Calu3 (cell line): ENCODE data around the gene CTNNBL1. TPM values are rescaled to one million over a fixed set of nuclear protein-coding genes. Genes with fewer than 3 reads are reported as not detected.
"Not testable (repeated sequence)": the region's sequence is repeated elsewhere in the genome, so short reads cannot be mapped to it uniquely, and the experiment has no call there.

Experiments used
- BruUV-seq: library from RNA; stranded (reverse); fragments of 400-500 nt; replicated peaks from 2 replicates; lab custom pipeline; 2021; lab: Mats Ljungman, UMichigan
- CTCF ChIA-PET: fragments of 300-600 bp; sonication (Branson Sonifier 250); formaldehyde crosslinking; loops from one replicate; lab custom pipeline; 2022; ENCODE audit warnings: antibody characterized with exemption; lab: Charles Lee
- DNase-seq: peaks from one replicate; pipeline ENCODE4 v3.0.0; 2022
- H3K27ac Mint-ChIP-seq: one replicate; pipeline ENCODE4 v1.8.0; 2022; ENCODE audit warnings: mixed read lengths; ENCODE audit not compliant: unreplicated experiment
- H3K27me3 Mint-ChIP-seq: one replicate; pipeline ENCODE4 v1.8.0; 2022; ENCODE audit warnings: mixed read lengths; ENCODE audit not compliant: unreplicated experiment
- H3K36me3 Mint-ChIP-seq: one replicate; pipeline ENCODE4 v1.8.0; 2022; ENCODE audit warnings: mild to moderate bottlenecking, moderate library complexity, mixed read lengths; ENCODE audit not compliant: insufficient read depth, unreplicated experiment
- H3K4me1 Mint-ChIP-seq: one replicate; pipeline ENCODE4 v1.8.0; 2022; ENCODE audit warnings: mild to moderate bottlenecking, low read depth, mixed read lengths; ENCODE audit not compliant: unreplicated experiment
- H3K4me3 Mint-ChIP-seq: one replicate; pipeline ENCODE4 v1.8.0; 2022; ENCODE audit warnings: mild to moderate bottlenecking, low read depth, moderate library complexity, mixed read lengths; ENCODE audit not compliant: unreplicated experiment
- H3K9me3 Mint-ChIP-seq: one replicate; pipeline ENCODE4 v1.8.0; 2022; ENCODE audit warnings: low read depth, mixed read lengths; ENCODE audit not compliant: unreplicated experiment
- intact Hi-C: fragments of 100-400 bp; cut with micrococcal nuclease; formaldehyde crosslinking; loops from one replicate; pipeline ENCODE4 v1.10.0; 2022; ENCODE audit not compliant: unreplicated experiment
- total RNA-seq: library from RNA; stranded (reverse); gene quantifications from 2 replicates; pipeline ENCODE4 v1.2.3, GENCODE V29; 2022
- TF ChIP-seq, protein P1 (sequence below): fragments of 200-600 bp; IDR thresholded peaks from one replicate; pipeline ENCODE4 v1.8.0; 2022; ENCODE audit warnings: antibody characterized with exemption; ENCODE audit not compliant: unreplicated experiment

Gene CTNNBL1
- total RNA-seq, 1 experiment from 2014 or later: 106 TPM

DNA sequence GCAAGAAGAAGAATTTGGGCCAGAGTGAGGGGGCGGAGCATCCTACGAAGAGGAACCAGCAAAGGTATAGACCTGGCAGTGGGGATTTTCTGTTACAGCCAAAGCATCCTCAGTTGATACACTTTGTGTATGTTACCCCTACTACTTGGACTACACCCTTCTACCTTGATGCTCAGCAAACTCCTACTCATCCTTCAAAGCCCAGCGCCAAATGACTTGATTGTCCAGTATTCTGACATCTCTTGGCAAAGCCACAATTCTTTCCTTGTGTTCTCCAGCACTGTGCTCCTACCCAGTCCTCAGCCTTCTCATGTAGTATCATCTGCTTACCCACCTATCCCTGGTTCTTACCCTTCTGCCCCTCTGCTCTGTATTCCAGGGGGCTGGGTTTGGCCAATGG lies 21.7 kb upstream of the CTNNBL1 start:
- intact Hi-C loops: no loop called here
- no peak overlapping the region for H3K4me3 Mint-ChIP-seq
- no TSS peak for BruUV-seq
- H3K9me3 Mint-ChIP-seq: no peaks in the 10 kb centered on the region
- H3K4me1 Mint-ChIP-seq: no peaks in the 10 kb centered on the region
- CTCF ChIA-PET: no interaction called here
- H3K27me3 Mint-ChIP-seq: peaks cover 95% of the 10 kb centered on the region
- TF ChIP-seq, protein P1, sequence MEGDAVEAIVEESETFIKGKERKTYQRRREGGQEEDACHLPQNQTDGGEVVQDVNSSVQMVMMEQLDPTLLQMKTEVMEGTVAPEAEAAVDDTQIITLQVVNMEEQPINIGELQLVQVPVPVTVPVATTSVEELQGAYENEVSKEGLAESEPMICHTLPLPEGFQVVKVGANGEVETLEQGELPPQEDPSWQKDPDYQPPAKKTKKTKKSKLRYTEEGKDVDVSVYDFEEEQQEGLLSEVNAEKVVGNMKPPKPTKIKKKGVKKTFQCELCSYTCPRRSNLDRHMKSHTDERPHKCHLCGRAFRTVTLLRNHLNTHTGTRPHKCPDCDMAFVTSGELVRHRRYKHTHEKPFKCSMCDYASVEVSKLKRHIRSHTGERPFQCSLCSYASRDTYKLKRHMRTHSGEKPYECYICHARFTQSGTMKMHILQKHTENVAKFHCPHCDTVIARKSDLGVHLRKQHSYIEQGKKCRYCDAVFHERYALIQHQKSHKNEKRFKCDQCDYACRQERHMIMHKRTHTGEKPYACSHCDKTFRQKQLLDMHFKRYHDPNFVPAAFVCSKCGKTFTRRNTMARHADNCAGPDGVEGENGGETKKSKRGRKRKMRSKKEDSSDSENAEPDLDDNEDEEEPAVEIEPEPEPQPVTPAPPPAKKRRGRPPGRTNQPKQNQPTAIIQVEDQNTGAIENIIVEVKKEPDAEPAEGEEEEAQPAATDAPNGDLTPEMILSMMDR: no peak
- no peak for DNase-seq
- no peak overlapping the region for H3K27ac Mint-ChIP-seq
- H3K36me3 Mint-ChIP-seq: no peaks in the 10 kb centered on the region

- Mint-ChIP-seq H3K9me3 (no peaks in the 10 kb centered on the region), H3K4me1 (peaks cover 5% of the 10 kb centered on the region), H3K27me3 (peaks cover 100% of the 10 kb centered on the region), H3K4me3 (no peak overlapping the region), H3K27ac (no peak overlapping the region), H3K36me3 (no peaks in the 10 kb centered on the region)
- intact Hi-C loops: no loop called here
- BruUV-seq: no TSS peak
- no peak for DNase-seq
- CTCF ChIA-PET: interaction anchor here (0.7 kb wide), 1 partner anchor 8 kb away, joined by 4 read pairs; no protein-coding TSS in a partner anchor
- TF ChIP-seq, protein P1: no peak
These were observed 20.4 kb upstream of the CTNNBL1 start for GRCh38 chr20:37673444-37673843.

DNA sequence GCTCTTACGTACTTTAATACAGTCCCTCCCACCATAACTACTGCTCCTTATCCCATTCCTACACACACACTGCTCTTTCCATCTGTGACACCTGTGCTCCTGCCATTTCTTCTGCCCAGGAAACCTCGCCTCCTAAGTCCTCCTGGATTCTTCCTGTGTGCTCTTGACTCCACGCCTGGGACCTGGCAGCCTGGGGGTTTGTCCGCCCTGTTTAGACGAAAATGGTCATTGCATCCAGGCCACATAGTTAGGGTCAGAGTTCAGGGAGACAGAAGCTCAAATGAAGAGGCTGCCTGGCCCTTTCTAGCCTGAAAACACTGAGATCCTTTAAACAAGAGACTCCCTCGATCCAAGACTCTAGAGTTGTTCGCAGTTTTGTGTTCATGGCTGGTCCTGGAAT lies 17.4 kb upstream of the CTNNBL1 start:
- intact Hi-C loops: no loop called here
- Mint-ChIP-seq H3K4me1 (peaks cover 7% of the 10 kb centered on the region), H3K9me3 (no peaks in the 10 kb centered on the region), H3K27ac (no peak overlapping the region), H3K27me3 (peaks cover 91% of the 10 kb centered on the region), H3K4me3 (no peak overlapping the region), H3K36me3 (no peaks in the 10 kb centered on the region)
- DNase-seq: no peak
- CTCF ChIA-PET: no interaction called here
- BruUV-seq: no TSS peak
- TF ChIP-seq, protein P1: no peak

DNA sequence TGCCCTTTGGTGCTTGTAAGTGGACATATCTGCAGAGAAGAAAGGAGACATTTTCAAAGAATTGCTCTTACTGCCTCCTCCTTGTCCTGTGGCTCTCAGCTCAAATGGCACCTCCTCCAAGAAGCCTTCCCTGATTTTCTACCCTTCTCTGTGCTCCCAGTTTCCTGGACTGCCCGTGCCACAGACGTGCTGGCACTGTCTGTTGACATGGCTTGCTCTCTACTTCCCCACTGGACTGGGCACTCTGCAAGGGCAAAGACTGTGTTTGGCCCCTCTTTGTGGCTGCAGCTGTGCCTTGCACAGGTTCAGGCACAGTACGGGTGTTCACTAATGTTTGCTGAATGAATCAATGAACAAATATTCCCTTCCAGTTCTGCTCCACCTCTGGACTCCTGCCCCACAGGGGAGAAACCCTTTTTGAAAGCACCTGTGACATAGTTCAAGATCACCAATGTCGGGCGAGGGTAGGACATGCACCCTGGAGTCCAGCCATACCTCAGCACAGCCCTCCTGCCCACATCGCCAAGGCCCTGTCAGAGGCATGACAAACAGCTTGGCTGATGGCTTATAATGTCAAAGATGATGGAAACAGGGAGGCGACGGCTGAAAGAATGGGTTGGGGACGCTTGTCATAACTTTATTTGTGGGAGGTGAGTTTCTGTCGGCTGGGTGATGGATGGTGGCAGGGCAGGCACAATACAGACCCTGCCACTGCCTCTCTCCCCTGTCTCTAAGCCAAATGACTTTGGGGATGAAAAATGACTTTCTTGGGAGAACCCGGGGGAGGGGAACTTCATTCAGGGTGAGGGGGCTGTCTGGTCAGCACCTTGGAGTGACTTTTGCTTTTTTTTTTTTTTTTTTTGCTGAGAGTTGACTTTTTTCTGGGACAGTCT lies 15.6 kb upstream of the CTNNBL1 start:
- BruUV-seq: no TSS peak
- H3K4me1 Mint-ChIP-seq: peaks cover 7% of the 10 kb centered on the region
- intact Hi-C loops: no loop called here
- H3K36me3 Mint-ChIP-seq: no peaks in the 10 kb centered on the region
- peaks cover 85% of the 10 kb centered on the region for H3K27me3 Mint-ChIP-seq
- CTCF ChIA-PET: interaction anchor here (0.6 to 0.7 kb wide), 2 partner anchors 77 to 1701 kb away, joined by 3 read pairs; no protein-coding TSS in a partner anchor
- no peaks in the 10 kb centered on the region for H3K9me3 Mint-ChIP-seq
- no peak overlapping the region for H3K4me3 Mint-ChIP-seq
- TF ChIP-seq, protein P1: no peak
- DNase-seq: peak; percentile 15
- no peak overlapping the region for H3K27ac Mint-ChIP-seq

GRCh38 chr20:37679751-37680150 lies 14.1 kb upstream of the CTNNBL1 start:
- H3K4me3 Mint-ChIP-seq, CTCF ChIA-PET, H3K27ac Mint-ChIP-seq, H3K4me1 Mint-ChIP-seq, DNase-seq, H3K36me3 Mint-ChIP-seq, intact Hi-C loops, H3K9me3 Mint-ChIP-seq, BruUV-seq: not testable (repeated sequence)
- H3K27me3 Mint-ChIP-seq: peaks cover 74% of the 10 kb centered on the region
